Choroid plexus epithelial cell (primary cell): ENCODE data around the gene CEP63.

ENCODE experiments used
- DNase-seq: peaks from one replicate; pipeline ENCODE4 v3.0.0-alpha.2; 2010; ENCODE audit warnings: low read depth
- H3K4me3 ChIP-seq: 2 replicates; pipeline ENCODE4 v1.5.1; 2011; ENCODE audit warnings: low read depth, mild to moderate bottlenecking, control low read depth, low read length, moderate library complexity
- CTCF ChIP-seq: conservative IDR thresholded peaks from 2 replicates; pipeline ENCODE4 v1.5.1; 2011; ENCODE audit warnings: low read depth, mild to moderate bottlenecking, control low read depth, inconsistent platforms, low read length, moderate library complexity

The CEP63 gene

GRCh38 chr3:134600685-134601463 lies 115.0 kb downstream of the CEP63 start:
- peak; percentile 100 for TF ChIP-seq CTCF
- peak; percentile 80 for DNase-seq
- no peak overlapping the region for H3K4me3 ChIP-seq

GRCh38 chr3:134601539-134602439 lies 115.9 kb downstream of the CEP63 start:
- TF ChIP-seq CTCF = peak; percentile 14
- peak; percentile 87 for DNase-seq
- H3K4me3 ChIP-seq = no peak overlapping the region

- no peak overlapping the region for H3K4me3 ChIP-seq
- no peak for DNase-seq
- no peak for TF ChIP-seq CTCF
These were observed 116.6 kb downstream of the CEP63 start for GRCh38 chr3:134602440-134602814.

GRCh38 chr3:134603480-134603879 lies 117.6 kb downstream of the CEP63 start:
- DNase-seq = no peak
- H3K4me3 ChIP-seq = no peak overlapping the region
- no peak for TF ChIP-seq CTCF

GRCh38 chr3:134603956-134604355 lies 118.1 kb downstream of the CEP63 start:
- no peak for TF ChIP-seq CTCF
- no peak for DNase-seq
- H3K4me3 ChIP-seq = no peak overlapping the region

- H3K4me3 ChIP-seq = no peak overlapping the region
- no peak for DNase-seq
These were observed 119.7 kb downstream of the CEP63 start for GRCh38 chr3:134605556-134605955.

More at GRCh38 chr3:134605556-134605955, 119.7 kb downstream of the CEP63 start:
- no peak for TF ChIP-seq CTCF
